CD4-positive, alpha-beta T cell (primary cell): ENCODE results near the gene CERK. TPM values are rescaled to one million over a fixed set of nuclear protein-coding genes. Genes with fewer than 3 reads are reported as not detected.

Source experiments
- ATAC-seq: fragments of 200-7000 bp; cut with Tn5 transposase; one replicate; pipeline ENCODE4 v1.10.0; 2022; ENCODE audit warnings: mild to moderate bottlenecking; ENCODE audit not compliant: poor library complexity
- CTCF ChIA-PET: fragments of 350-600 bp; sonication (Branson Sonifier 250); formaldehyde crosslinking; loops from one replicate; lab custom pipeline; 2021; ENCODE audit warnings: antibody characterized with exemption, inconsistent platforms; lab: Charles Lee
- POLR2A ChIA-PET: fragments of 350-600 bp; sonication (Branson Sonifier 250); formaldehyde crosslinking; loops from one replicate; lab custom pipeline; 2021; ENCODE audit warnings: antibody characterized with exemption, inconsistent platforms; lab: Charles Lee
- DNase-seq, 14 experiments: peaks; one replicate each; pipeline ENCODE4 v3.0.0-alpha.2; 2013 to 2020; ENCODE audit warnings: mixed read lengths in 2 of 14
- H3K27ac ChIP-seq, 2 donors: one replicate each; pipeline versions ENCODE4 v1.5.1 to v1.7.0; 2013; ENCODE audit warnings: low read length in 2 of 2, low read depth in 1 of 2, mild to moderate bottlenecking in 1 of 2
- H3K27me3 ChIP-seq, 2 experiments: 1 replicate in 1 of 2; 2 replicates in 1 of 2; pipeline versions ENCODE4 v1.6.1 to v1.7.0; 2013; ENCODE audit warnings: low read length in 2 of 2, control low read depth in 1 of 2, mild to moderate bottlenecking in 1 of 2, moderate library complexity in 1 of 2; ENCODE audit not compliant: insufficient read depth in 2 of 2, control insufficient read depth in 1 of 2
- H3K36me3 ChIP-seq: one replicate; pipeline ENCODE4 v1.6.1; 2013; ENCODE audit warnings: low read length, control low read depth; ENCODE audit not compliant: insufficient read depth
- H3K4me1 ChIP-seq: one replicate; pipeline ENCODE4 v1.6.1; 2013; ENCODE audit warnings: low read length, control low read depth; ENCODE audit not compliant: insufficient read depth
- H3K4me3 ChIP-seq: one replicate; pipeline ENCODE4 v1.5.1; 2013; ENCODE audit warnings: mild to moderate bottlenecking, low read length, moderate library complexity
- H3K9me3 ChIP-seq, 2 experiments: 1 replicate in 1 of 2; 2 replicates in 1 of 2; pipeline versions ENCODE4 v1.6.1 to v1.7.0; 2013; ENCODE audit warnings: low read length in 2 of 2, mild to moderate bottlenecking in 2 of 2, control low read depth in 1 of 2, moderate library complexity in 1 of 2; ENCODE audit not compliant: control insufficient read depth in 1 of 2, insufficient read depth in 1 of 2
- H3K27ac Mint-ChIP-seq: one replicate; pipeline ENCODE4 v1.8.0; 2020; ENCODE audit warnings: mixed read lengths
- H3K27me3 Mint-ChIP-seq: one replicate; pipeline ENCODE4 v1.8.0; 2021; ENCODE audit warnings: mixed read lengths
- H3K36me3 Mint-ChIP-seq: one replicate; pipeline ENCODE4 v1.8.0; 2021; ENCODE audit warnings: low read depth, mixed read lengths
- H3K4me1 Mint-ChIP-seq: one replicate; pipeline ENCODE4 v1.8.0; 2021; ENCODE audit warnings: low read depth, mixed read lengths
- H3K4me3 Mint-ChIP-seq: one replicate; pipeline ENCODE4 v1.8.0; 2020; ENCODE audit warnings: mild to moderate bottlenecking, mixed read lengths
- H3K9me3 Mint-ChIP-seq: one replicate; pipeline ENCODE4 v1.8.0; 2020; ENCODE audit warnings: mixed read lengths
- intact Hi-C, 2 experiments: fragments of 100-400 bp; cut with DNase I in 1 of 2; cut with micrococcal nuclease in 1 of 2; formaldehyde crosslinking; loops; one replicate each; pipeline versions ENCODE4 v1.15.1 to v1.9.0; 2023 to 2025; cut with DNase I, micrococcal nuclease
- total RNA-seq, 174 experiments: library from RNA in 2 of 174; stranded (reverse) in 2 of 174; gene quantifications; one replicate each; pipeline ENCODE4 v1.2.3 and lab custom pipeline; 2021 to 2026
- TF ChIP-seq, protein P1 (sequence below): fragments of 200-600 bp; IDR thresholded peaks from one replicate; pipeline ENCODE4 v1.8.0; 2022; ENCODE audit warnings: antibody characterized with exemption, mild to moderate bottlenecking

The CERK gene
- total RNA-seq, 2 experiments from 2014 or later: 84.6 to 88.5 TPM

- intact Hi-C loops: no loop called here
- Mint-ChIP-seq H3K27me3 (no peaks in the 10 kb centered on the region), H3K9me3 (peaks cover 5% of the 10 kb centered on the region), H3K4me1 (peaks cover 21% of the 10 kb centered on the region), H3K27ac (no peak overlapping the region), H3K36me3 (no peaks in the 10 kb centered on the region), H3K4me3 (no peak overlapping the region)
- Histone ChIP-seq H3K36me3 (no peaks in the 10 kb centered on the region), H3K4me1 (peaks cover 38% of the 10 kb centered on the region), H3K9me3 (peaks cover 10% of the 10 kb centered on the region in 2 experiments), H3K4me3 (no peak overlapping the region), H3K27me3 (no peaks in the 10 kb centered on the region), H3K27ac (no peak overlapping the region)
- TF ChIP-seq, protein P1, sequence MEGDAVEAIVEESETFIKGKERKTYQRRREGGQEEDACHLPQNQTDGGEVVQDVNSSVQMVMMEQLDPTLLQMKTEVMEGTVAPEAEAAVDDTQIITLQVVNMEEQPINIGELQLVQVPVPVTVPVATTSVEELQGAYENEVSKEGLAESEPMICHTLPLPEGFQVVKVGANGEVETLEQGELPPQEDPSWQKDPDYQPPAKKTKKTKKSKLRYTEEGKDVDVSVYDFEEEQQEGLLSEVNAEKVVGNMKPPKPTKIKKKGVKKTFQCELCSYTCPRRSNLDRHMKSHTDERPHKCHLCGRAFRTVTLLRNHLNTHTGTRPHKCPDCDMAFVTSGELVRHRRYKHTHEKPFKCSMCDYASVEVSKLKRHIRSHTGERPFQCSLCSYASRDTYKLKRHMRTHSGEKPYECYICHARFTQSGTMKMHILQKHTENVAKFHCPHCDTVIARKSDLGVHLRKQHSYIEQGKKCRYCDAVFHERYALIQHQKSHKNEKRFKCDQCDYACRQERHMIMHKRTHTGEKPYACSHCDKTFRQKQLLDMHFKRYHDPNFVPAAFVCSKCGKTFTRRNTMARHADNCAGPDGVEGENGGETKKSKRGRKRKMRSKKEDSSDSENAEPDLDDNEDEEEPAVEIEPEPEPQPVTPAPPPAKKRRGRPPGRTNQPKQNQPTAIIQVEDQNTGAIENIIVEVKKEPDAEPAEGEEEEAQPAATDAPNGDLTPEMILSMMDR: no peak
- ATAC-seq: no peak
- ChIA-PET POLR2A (no interaction called here), CTCF (interaction anchor here (11.7 kb wide), 1 partner anchor 47 kb away, joined by 130 read pairs; no protein-coding TSS in a partner anchor)
- DNase-seq: no peak
Measured at GRCh38 chr22:46755525-46755924, 17.5 kb upstream of the CERK start.

DNA sequence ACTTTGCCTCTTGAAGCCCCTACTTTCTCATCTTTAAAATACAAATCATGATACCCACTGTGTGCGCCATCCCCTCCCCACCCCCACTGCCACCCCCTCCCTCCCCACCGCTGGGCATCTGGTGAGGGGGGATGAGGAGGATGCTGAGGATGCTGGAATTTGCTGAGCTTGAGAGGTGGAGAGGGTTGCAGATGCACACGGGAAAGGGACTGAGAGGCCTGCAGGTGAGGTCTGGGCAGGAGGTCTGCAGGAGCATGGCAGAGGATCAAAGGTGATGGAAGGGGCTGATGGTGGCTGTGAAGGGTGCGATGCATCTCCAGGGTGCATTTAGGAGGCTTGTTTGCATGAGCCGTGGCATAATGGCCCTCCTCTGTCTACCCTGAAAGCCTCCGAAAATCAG, 16.8 kb upstream of the CERK start:
- DNase-seq: no peak
- peak overlapping the region; percentile 77 for H3K27ac Mint-ChIP-seq
- Histone ChIP-seq H3K4me1 (peaks cover 45% of the 10 kb centered on the region), H3K9me3 (peaks cover 10% of the 10 kb centered on the region in 2 experiments), H3K36me3 (no peaks in the 10 kb centered on the region), H3K4me3 (no peak overlapping the region), H3K27me3 (no peaks in the 10 kb centered on the region), H3K27ac (no peak overlapping the region)
- ATAC-seq: no peak
- CTCF ChIA-PET: interaction anchor here (11.7 kb wide), 1 partner anchor 48 kb away, joined by 130 read pairs; no protein-coding TSS in a partner anchor
- no peaks in the 10 kb centered on the region for H3K27me3 Mint-ChIP-seq
- no peak overlapping the region for H3K4me3 Mint-ChIP-seq
- POLR2A ChIA-PET: no interaction called here
- TF ChIP-seq, protein P1: no peak
- H3K36me3 Mint-ChIP-seq: no peaks in the 10 kb centered on the region
- peaks cover 5% of the 10 kb centered on the region for H3K9me3 Mint-ChIP-seq
- intact Hi-C loops: no loop called here
- H3K4me1 Mint-ChIP-seq: peaks cover 28% of the 10 kb centered on the region

DNA sequence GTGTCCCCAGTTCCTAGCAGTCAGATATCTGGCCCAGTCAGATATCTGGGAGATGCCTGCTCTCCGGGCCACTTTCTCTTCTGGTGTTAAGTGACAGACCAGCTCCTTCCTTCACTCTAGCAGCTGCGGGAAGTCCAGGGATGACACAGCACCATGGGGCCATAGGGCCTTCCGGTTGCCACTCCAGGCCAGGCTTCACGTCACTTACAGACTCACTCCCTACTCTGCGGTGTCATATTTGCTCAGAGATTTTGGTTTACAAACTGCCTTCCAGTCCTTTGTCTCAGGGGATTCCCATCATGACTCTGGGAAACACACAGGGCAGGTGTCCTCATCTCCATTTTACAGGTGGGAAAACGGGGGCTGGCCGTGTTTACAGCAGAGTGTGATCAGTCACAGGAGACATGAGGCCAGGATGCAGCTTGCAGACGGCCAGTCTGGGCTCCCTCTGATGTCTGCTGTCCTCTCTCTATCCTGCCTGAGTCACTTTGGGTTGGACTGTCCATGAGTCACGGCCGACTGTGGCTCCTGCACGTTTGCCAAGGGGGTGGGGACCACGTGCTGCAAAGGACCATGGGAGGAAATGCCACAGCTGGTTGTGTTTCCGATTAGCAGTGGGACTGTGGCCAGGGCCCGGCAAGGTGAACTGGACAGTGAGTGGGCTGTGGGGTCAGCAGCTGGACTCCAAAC, 16.2 kb upstream of the CERK start:
- Histone ChIP-seq H3K9me3 (peaks cover 10% of the 10 kb centered on the region in 2 experiments), H3K27ac (peak overlapping the region in 1 of 2 donors; percentile 12), H3K27me3 (no peaks in the 10 kb centered on the region), H3K36me3 (no peaks in the 10 kb centered on the region), H3K4me3 (no peak overlapping the region), H3K4me1 (peaks cover 51% of the 10 kb centered on the region)
- ATAC-seq (peak; percentile 28), DNase-seq (peak in 6 of 14 experiments; percentile 29 to 83 (median 50))
- Mint-ChIP-seq H3K4me1 (peaks cover 34% of the 10 kb centered on the region), H3K9me3 (peaks cover 5% of the 10 kb centered on the region), H3K36me3 (no peaks in the 10 kb centered on the region), H3K27me3 (no peaks in the 10 kb centered on the region), H3K27ac (peak overlapping the region; percentile 77), H3K4me3 (no peak overlapping the region)
- TF ChIP-seq, protein P1: no peak
- intact Hi-C loops: no loop called here
- ChIA-PET POLR2A (no interaction called here), CTCF (interaction anchor here (11.7 kb wide), 1 partner anchor 48 kb away, joined by 130 read pairs; no protein-coding TSS in a partner anchor)
